Fibroblast of lung (primary cell): ENCODE results near the gene RXFP1. TPM values are rescaled to one million over a fixed set of nuclear protein-coding genes. Genes with fewer than 3 reads are reported as not detected.

Experiments used
- DNase-seq, 2 donors: peaks; one replicate each; pipeline versions ENCODE4 v3.0.0 to v3.0.0-alpha.2; 2010; ENCODE audit warnings: low read depth in 2 of 2
- H2AFZ ChIP-seq: 2 replicates; pipeline ENCODE4 v1.5.1; 2012; ENCODE audit warnings: low read length, control low read depth, inconsistent platforms
- H3K27ac ChIP-seq: 2 replicates; pipeline ENCODE4 v1.5.1; 2011; ENCODE audit warnings: low read length, control low read depth; ENCODE audit not compliant: insufficient read depth
- H3K27me3 ChIP-seq: 2 replicates; pipeline ENCODE4 v1.5.1; 2011; ENCODE audit warnings: mild to moderate bottlenecking, low read length; ENCODE audit not compliant: control insufficient read depth, insufficient read depth
- H3K36me3 ChIP-seq: 2 replicates; pipeline ENCODE4 v1.5.1; 2011; ENCODE audit warnings: low read length; ENCODE audit not compliant: control insufficient read depth, insufficient read depth
- H3K4me1 ChIP-seq: 2 replicates; pipeline ENCODE4 v1.5.1; 2011; ENCODE audit warnings: low read length; ENCODE audit not compliant: control insufficient read depth, insufficient read depth; ENCODE audit errors: extremely low read depth
- H3K4me2 ChIP-seq: 2 replicates; pipeline ENCODE4 v1.5.1; 2011; ENCODE audit warnings: low read length, control low read depth; ENCODE audit not compliant: insufficient read depth; ENCODE audit errors: extremely low read depth
- H3K4me3 ChIP-seq, 4 experiments: fragments of 200-600 bp in 1 of 4; sonication (generic) in 1 of 4; replicated peaks in 1 of 4; 2 replicates each; pipeline ENCODE4 v1.5.1; 2011 to 2016; ENCODE audit warnings: low read length in 4 of 4, low read depth in 3 of 4, mild to moderate bottlenecking in 3 of 4, control low read depth in 2 of 4, inconsistent platforms in 1 of 4, mixed read lengths in 1 of 4; ENCODE audit not compliant: insufficient read depth in 1 of 4; ENCODE audit errors: control extremely low read depth in 1 of 4
- H3K79me2 ChIP-seq: 2 replicates; pipeline ENCODE4 v1.5.1; 2012; ENCODE audit warnings: mild to moderate bottlenecking, low read length, inconsistent platforms; ENCODE audit not compliant: control insufficient read depth, insufficient read depth
- H3K9ac ChIP-seq: 2 replicates; pipeline ENCODE4 v1.5.1; 2011; ENCODE audit warnings: mild to moderate bottlenecking, low read length, control low read depth; ENCODE audit not compliant: insufficient read depth
- H3K9me3 ChIP-seq: 2 replicates; pipeline ENCODE4 v1.5.1; 2012; ENCODE audit warnings: low read depth, low read length; ENCODE audit not compliant: control insufficient read depth, insufficient read depth
- H4K20me1 ChIP-seq: 2 replicates; pipeline ENCODE4 v1.5.1; 2011; ENCODE audit warnings: low read length; ENCODE audit not compliant: control insufficient read depth, insufficient read depth; ENCODE audit errors: extremely low read depth
- CTCF ChIP-seq, 2 donors: IDR thresholded peaks in 1 of 2; conservative IDR thresholded peaks in 1 of 2; 1 replicate in 1 of 2; 2 replicates in 1 of 2; pipeline ENCODE4 v1.5.1; 2011 to 2012; ENCODE audit warnings: low read length in 2 of 2, control low read depth in 1 of 2, inconsistent platforms in 1 of 2, low read depth in 1 of 2, mild to moderate bottlenecking in 1 of 2
- EZH2 ChIP-seq: IDR thresholded peaks from 2 replicates; pipeline ENCODE4 v1.5.1; 2012; ENCODE audit warnings: low read length, control low read depth, mild to moderate bottlenecking; ENCODE audit errors: missing control alignments
- polyA plus RNA-seq, 2 donors: library from polyadenylated mRNA; depleted of rRNA in 1 of 2; stranded (reverse) in 1 of 2; unstranded in 1 of 2; fragments of >200 nt; gene quantifications; 2 replicates each; pipeline ENCODE4 v1.2.1, GENCODE V29; 2011 to 2012; ENCODE audit warnings: missing spikeins in 1 of 2
- total RNA-seq: library from RNA; depleted of rRNA; stranded (reverse); fragments of >200 nt; gene quantifications from 2 replicates; pipeline ENCODE4 v1.2.1, GENCODE V29; 2014

The RXFP1 gene
- total and polyA plus RNA-seq, 2 donors (not counting 1 experiment from before 2014, with no cell fraction given): 0.10 to 1.3 TPM

- Histone ChIP-seq H3K27ac (no peak overlapping the region), H4K20me1 (no peaks in the 10 kb centered on the region), H3K79me2 (no peaks in the 10 kb centered on the region), H3K36me3 (no peaks in the 10 kb centered on the region), H3K4me1 (no peaks in the 10 kb centered on the region), H3K4me2 (no peak overlapping the region), H3K27me3 (no peaks in the 10 kb centered on the region), H3K9me3 (no peaks in the 10 kb centered on the region), H2AFZ (no peak overlapping the region), H3K4me3 (no peak overlapping the region), H3K9ac (no peak overlapping the region)
- DNase-seq: no peak
- no peak for TF ChIP-seq EZH2
- no peak for TF ChIP-seq CTCF (conservative IDR thresholded peaks at IDR 0.05 in 1 of 2, IDR thresholded peaks at IDR 0.05 in 1 of 2; ENCODE audit: low read depth in 1 of 2, low read length in 2 of 2)
These were observed 19.8 kb downstream of the RXFP1 start for GRCh38 chr4:158541506-158541905.

GRCh38 chr4:158543191-158543590, 21.5 kb downstream of the RXFP1 start:
- H3K4me1 ChIP-seq: no peaks in the 10 kb centered on the region
- H2AFZ ChIP-seq: no peak overlapping the region
- no peak overlapping the region for H3K4me2 ChIP-seq
- H3K27ac ChIP-seq: no peak overlapping the region
- no peak overlapping the region for H3K4me3 ChIP-seq
- no peaks in the 10 kb centered on the region for H3K79me2 ChIP-seq
- no peaks in the 10 kb centered on the region for H3K27me3 ChIP-seq
- TF ChIP-seq EZH2 (no peak), CTCF (conservative IDR thresholded peaks at IDR 0.05 in 1 of 2, IDR thresholded peaks at IDR 0.05 in 1 of 2; ENCODE audit: low read depth in 1 of 2, low read length in 2 of 2) (no peak)
- H4K20me1 ChIP-seq: no peaks in the 10 kb centered on the region
- no peaks in the 10 kb centered on the region for H3K36me3 ChIP-seq
- no peaks in the 10 kb centered on the region for H3K9me3 ChIP-seq
- H3K9ac ChIP-seq: no peak overlapping the region
- DNase-seq: no peak

DNA sequence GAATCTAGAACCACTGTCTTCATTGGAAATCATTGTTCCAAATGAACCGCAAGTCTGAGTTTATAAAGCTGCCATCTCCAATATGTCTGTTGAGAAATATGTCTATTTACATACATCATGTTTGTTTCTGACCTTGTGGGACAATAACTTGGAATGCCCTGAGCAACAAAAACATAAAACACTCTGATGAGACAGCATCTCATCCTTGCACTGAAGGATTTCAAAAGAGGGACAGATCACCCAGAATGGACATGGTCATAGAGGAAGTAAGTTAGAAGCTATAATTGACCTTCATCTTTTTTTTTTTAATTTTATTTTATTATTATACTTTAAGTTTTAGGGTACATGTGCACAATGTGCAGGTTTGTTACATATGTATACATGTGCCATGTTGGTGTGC, 22.5 kb downstream of the RXFP1 start:
- TF ChIP-seq CTCF (conservative IDR thresholded peaks at IDR 0.05 in 1 of 2, IDR thresholded peaks at IDR 0.05 in 1 of 2; ENCODE audit: low read depth in 1 of 2, low read length in 2 of 2): no peak
- no peak for TF ChIP-seq EZH2
- Histone ChIP-seq H3K79me2 (no peaks in the 10 kb centered on the region), H3K27me3 (no peaks in the 10 kb centered on the region)

More for the DNA sequence above, 22.5 kb downstream of the RXFP1 start:
- no peak overlapping the region for H3K27ac ChIP-seq
- H4K20me1 ChIP-seq: no peaks in the 10 kb centered on the region
- no peak overlapping the region for H2AFZ ChIP-seq
- no peak for DNase-seq
- H3K4me2 ChIP-seq: no peak overlapping the region
- H3K4me1 ChIP-seq: no peaks in the 10 kb centered on the region
- H3K9ac ChIP-seq: no peak overlapping the region
- H3K9me3 ChIP-seq: no peaks in the 10 kb centered on the region
- H3K4me3 ChIP-seq: no peak overlapping the region
- no peaks in the 10 kb centered on the region for H3K36me3 ChIP-seq
